ENCODE results near the gene TRIM10. TPM values are rescaled to one million over a fixed set of nuclear protein-coding genes. Genes with fewer than 3 reads are reported as not detected.

TRIM10 gene
- total RNA-seq, 1 donor from 2014 or later = not detected

DNA sequence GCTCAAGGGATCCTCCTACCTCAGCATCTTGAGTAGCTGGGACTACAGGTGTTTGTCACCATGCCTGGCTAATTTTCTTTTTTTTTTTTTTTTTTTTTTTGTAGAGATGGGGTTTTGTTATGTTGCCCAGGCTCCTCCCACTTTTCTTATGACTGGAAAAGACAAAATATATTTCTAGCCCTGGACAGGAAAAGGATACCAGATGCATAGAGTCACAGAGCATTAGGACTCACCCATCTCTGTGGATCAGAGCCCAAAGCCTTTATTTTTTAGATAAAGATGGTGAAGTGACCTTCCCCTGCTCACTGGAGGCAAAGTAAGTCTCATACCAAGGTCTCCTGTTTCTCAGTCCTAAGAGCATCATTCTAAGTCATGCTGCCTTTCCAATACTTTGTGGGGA is 3.4 kb downstream of the TRIM10 start:
- no peaks in the 10 kb centered on the region for H3K27me3 ChIP-seq
- H3K9me3 ChIP-seq = no peaks in the 10 kb centered on the region
- H3K4me1 ChIP-seq = peaks cover 4% of the 10 kb centered on the region
- no peak overlapping the region for H3K27ac ChIP-seq
- H3K36me3 ChIP-seq = no peaks in the 10 kb centered on the region
- no peak overlapping the region for H3K4me3 ChIP-seq
- DNase-seq (no peak), ATAC-seq (no peak)
- TF ChIP-seq, protein P1, sequence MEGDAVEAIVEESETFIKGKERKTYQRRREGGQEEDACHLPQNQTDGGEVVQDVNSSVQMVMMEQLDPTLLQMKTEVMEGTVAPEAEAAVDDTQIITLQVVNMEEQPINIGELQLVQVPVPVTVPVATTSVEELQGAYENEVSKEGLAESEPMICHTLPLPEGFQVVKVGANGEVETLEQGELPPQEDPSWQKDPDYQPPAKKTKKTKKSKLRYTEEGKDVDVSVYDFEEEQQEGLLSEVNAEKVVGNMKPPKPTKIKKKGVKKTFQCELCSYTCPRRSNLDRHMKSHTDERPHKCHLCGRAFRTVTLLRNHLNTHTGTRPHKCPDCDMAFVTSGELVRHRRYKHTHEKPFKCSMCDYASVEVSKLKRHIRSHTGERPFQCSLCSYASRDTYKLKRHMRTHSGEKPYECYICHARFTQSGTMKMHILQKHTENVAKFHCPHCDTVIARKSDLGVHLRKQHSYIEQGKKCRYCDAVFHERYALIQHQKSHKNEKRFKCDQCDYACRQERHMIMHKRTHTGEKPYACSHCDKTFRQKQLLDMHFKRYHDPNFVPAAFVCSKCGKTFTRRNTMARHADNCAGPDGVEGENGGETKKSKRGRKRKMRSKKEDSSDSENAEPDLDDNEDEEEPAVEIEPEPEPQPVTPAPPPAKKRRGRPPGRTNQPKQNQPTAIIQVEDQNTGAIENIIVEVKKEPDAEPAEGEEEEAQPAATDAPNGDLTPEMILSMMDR (IDR thresholded peaks at IDR 0.05) = no peak
- intact Hi-C loops (cut with DNase I) = no loop called here

DNA sequence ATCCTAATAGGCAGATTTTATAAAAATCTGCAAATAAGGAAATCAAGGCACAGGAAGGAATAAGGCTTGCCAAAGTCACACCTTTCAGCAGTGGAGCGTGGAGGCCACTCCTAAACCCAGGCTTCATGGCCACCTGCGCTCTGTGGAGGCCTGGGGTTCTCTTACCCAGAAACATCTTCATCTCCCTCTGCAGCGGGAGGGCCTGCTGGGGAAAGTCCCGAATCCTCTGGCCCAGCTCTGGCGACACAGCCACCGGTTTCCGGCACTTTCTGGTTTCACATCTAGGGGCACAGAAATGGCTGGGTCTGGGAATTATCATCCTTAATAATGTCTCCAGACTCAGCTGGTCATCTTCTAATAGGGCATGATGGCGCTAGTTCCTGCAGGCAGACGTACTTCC is 4.2 kb downstream of the TRIM10 start:
- intact Hi-C loops (cut with DNase I) = no loop called here

DNA sequence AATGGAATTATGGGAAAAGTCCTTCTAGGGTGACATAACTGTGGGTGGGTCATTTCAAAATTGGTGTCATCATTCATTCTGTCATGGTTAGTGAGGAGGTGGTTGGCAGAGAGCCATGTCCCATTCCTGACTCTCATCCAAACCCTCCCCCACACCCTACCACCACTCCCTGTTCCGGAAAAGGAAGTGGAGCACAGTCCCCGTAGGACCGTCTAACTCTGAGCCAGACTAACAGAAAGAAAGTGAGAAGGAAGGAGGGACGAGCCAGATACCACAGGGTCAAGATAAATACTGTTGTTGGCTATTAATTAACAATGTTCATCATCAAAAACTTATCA is 4.8 kb downstream of the TRIM10 start:
- Histone ChIP-seq H3K36me3 (no peaks in the 10 kb centered on the region), H3K4me1 (peaks cover 4% of the 10 kb centered on the region), H3K9me3 (no peaks in the 10 kb centered on the region), H3K4me3 (no peak overlapping the region), H3K27ac (no peak overlapping the region), H3K27me3 (no peaks in the 10 kb centered on the region)
- TF ChIP-seq, protein P1 (IDR thresholded peaks at IDR 0.05) = no peak
- intact Hi-C loops (cut with DNase I) = no loop called here
- DNase-seq = no peak
- peak; percentile 87 for ATAC-seq

More for the DNA sequence above, 4.2 kb downstream of the TRIM10 start:
- TF ChIP-seq, protein P1 (IDR thresholded peaks at IDR 0.05) = no peak
- no peak for ATAC-seq
- no peak overlapping the region for H3K4me3 ChIP-seq
- no peaks in the 10 kb centered on the region for H3K27me3 ChIP-seq
- no peaks in the 10 kb centered on the region for H3K9me3 ChIP-seq
- H3K4me1 ChIP-seq = peaks cover 4% of the 10 kb centered on the region
- no peak for DNase-seq
- no peaks in the 10 kb centered on the region for H3K36me3 ChIP-seq
- no peak overlapping the region for H3K27ac ChIP-seq

DNA sequence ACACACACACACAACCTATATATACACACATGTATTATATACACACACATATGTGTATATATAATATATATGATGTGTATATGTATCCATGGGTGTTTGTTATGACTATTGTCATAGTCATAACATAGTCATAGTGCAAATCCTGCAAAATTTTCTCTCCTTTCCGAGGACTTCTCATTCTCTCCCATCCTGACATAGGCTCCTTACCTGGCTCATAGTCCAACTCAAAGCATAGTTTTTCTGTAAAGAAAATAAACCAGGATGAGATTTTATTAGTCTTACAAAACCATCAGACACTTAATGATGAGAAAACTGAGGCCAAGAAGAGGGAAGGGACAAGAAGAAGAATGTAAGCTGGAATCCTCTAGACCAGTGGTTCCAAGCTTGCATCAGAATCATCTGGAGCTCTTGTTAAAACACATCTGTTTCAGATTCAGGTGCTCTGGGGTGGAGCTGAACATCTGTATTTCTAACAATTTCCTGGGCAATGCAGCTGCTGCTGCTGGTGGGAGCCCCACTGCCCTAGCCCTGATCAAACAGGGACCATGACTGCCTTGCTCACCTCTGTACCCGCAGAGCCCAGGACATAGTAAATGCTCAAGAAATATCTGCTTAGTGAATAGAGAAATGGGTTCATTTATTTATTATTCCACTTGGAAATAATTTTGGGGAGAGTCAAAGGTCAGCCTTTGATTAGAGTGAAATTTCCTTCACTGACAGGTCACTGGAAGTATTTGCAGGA is 5.3 kb downstream of the TRIM10 start:
- TF ChIP-seq, protein P1 (IDR thresholded peaks at IDR 0.05) = no peak
- no peak for ATAC-seq
- no peaks in the 10 kb centered on the region for H3K27me3 ChIP-seq
- no peak overlapping the region for H3K27ac ChIP-seq
- no peak for DNase-seq
- intact Hi-C loops (cut with DNase I) = no loop called here
- no peaks in the 10 kb centered on the region for H3K9me3 ChIP-seq
- H3K4me3 ChIP-seq = no peak overlapping the region
- H3K4me1 ChIP-seq = peaks cover 4% of the 10 kb centered on the region
- H3K36me3 ChIP-seq = no peaks in the 10 kb centered on the region

DNA sequence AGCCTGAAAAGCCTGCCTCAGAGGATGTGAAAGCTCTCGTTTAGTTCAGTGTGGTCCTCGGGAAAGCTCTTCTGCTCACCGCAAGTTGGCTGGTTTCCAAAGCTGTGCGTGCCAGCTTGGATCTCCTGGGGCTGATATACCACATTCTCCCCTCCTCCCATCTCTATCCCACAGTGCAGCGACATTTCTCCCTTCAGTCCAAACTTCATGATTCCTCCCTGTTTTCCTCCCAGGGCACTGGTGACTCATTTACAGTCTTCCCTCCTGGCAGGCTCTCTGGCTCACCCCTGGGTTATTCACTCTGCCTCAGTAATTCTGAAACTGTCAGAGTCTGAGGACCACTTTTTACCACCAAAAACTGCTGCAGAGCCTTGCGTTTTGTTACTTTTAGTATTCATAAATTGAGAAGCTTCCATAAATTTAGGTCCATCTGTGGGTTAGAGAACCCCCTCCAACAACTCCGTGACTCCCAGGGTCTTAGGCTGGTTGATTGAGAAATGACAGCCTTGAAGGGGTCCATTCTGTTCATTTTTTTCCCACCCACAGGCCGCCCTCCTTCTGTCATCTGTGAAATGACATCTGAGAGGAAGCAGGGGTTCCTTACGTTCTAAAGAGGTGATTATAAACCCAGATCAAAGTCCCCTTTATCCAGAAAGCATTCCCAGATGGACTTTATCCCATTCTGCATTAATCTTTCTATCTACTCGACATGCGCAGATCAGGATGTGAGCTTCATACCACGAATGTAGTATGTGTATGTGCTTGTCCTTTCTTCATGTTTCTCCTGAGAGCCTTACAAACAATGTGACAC is 6.1 kb downstream of the TRIM10 start:
- TF ChIP-seq, protein P1 (IDR thresholded peaks at IDR 0.05) = no peak
- no peak for ATAC-seq
- Histone ChIP-seq H3K4me3 (no peak overlapping the region), H3K27me3 (no peaks in the 10 kb centered on the region), H3K36me3 (no peaks in the 10 kb centered on the region), H3K9me3 (no peaks in the 10 kb centered on the region), H3K27ac (no peak overlapping the region), H3K4me1 (peaks cover 4% of the 10 kb centered on the region)
- no peak for DNase-seq
- intact Hi-C loops (cut with DNase I) = no loop called here
